Subcutaneous adipose tissue (tissue), 4 donors: ENCODE data around the gene GLS2. TPM values are rescaled to one million over a fixed set of nuclear protein-coding genes. Genes with fewer than 3 reads are reported as not detected.

Source experiments
- total RNA-seq, 4 donors: library from RNA; depleted of rRNA; stranded (reverse); fragments of >200 nt; gene quantifications; one replicate each; pipeline ENCODE4 v1.1.0, GENCODE V29; 2016
- TF ChIP-seq, protein P1 (sequence below): fragments of 450-650 bp; IDR thresholded peaks from one replicate; pipeline ENCODE4 v1.5.1; 2016; ENCODE audit warnings: low read depth, mild to moderate bottlenecking, control low read depth, antibody characterized with exemption, moderate library complexity

Gene GLS2
- total RNA-seq, 4 donors from 2014 or later = 1.8 to 3.2 TPM; not detected in 2

DNA sequence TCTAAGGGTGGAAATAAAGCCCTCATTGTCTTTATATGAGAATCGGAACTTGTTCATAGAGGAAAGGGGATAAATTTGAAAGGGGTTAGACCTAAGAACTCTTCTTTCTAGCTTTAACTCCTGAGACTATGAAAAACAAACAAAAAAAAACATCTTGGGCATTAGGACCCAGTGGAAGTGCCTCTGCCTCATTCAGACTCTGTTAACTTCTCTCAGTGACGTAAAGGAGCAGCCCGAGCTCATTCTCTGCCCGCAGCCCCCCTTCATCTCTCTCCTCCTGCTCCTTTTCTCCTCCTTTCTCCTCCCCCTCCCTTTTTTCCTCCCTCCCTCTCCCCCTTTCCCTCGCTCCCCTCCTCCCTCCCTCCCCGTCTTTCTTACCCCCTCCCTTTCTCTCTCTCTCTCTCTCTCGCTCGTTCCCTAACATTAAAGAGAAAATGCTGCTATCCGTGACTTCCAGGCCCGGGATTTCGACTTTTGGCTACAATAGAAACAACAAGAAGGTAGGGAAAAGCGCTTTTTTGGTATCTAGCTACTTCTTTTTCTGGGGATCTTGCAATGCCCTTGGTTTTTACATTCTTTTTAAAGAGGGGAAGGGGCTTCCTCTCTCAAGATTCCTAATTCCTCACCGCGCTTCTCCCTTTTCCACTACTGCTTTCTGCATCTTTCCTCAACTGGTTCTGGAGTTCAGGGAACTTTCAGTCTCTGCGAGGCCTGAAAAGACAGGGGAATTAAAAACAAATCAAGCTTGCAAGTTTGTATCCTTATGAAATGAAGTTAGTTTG, 33.8 kb upstream of the GLS2 start, which contains the start of gene RBMS2:
TSS of gene RBMS2 (plus strand) at position 231 of the 782 bp plus-strand sequence. CDS start at position 435, 204 bp downstream.
- TF ChIP-seq, protein P1, sequence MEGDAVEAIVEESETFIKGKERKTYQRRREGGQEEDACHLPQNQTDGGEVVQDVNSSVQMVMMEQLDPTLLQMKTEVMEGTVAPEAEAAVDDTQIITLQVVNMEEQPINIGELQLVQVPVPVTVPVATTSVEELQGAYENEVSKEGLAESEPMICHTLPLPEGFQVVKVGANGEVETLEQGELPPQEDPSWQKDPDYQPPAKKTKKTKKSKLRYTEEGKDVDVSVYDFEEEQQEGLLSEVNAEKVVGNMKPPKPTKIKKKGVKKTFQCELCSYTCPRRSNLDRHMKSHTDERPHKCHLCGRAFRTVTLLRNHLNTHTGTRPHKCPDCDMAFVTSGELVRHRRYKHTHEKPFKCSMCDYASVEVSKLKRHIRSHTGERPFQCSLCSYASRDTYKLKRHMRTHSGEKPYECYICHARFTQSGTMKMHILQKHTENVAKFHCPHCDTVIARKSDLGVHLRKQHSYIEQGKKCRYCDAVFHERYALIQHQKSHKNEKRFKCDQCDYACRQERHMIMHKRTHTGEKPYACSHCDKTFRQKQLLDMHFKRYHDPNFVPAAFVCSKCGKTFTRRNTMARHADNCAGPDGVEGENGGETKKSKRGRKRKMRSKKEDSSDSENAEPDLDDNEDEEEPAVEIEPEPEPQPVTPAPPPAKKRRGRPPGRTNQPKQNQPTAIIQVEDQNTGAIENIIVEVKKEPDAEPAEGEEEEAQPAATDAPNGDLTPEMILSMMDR = no peak

DNA sequence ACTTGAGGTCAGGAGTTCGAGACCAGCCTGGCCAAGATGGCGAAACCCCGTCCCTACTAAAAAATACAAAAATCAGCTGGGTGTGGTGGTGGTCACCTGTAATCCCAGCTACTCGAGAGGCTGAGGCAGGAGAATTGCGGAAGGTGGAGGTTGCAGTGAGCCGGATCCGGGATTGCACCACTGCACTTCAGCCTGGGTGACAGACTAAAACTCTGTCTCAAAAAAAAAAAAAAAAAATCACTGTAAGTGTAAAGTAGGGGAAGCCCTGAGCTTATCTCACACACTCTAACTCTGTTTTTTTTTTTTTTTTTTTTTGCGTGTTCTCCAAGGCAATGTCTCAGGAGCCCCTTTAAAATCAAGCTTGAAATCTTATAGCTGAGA, 33.2 kb upstream of the GLS2 start:
- TF ChIP-seq, protein P1 = no peak

DNA sequence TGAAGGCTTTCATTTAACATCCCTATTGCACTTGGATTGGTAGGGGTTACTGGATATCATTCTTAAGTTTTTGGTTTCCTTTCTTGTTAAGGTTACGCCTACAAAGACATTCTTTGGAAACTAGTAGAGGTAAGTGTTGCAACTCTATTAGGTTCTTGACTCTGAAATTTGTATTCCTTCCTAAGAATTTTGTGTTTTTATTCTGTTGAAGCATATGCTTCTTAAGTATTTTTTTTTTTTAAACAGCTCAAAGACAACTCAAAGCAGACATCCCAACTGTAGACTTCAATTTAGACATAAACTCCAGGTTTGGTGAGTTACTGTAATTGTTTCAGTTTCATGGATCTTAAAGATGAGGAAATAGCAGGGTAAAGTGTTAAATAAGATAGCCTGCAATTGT, 32.5 kb upstream of the GLS2 start:
- TF ChIP-seq, protein P1 = no peak

DNA sequence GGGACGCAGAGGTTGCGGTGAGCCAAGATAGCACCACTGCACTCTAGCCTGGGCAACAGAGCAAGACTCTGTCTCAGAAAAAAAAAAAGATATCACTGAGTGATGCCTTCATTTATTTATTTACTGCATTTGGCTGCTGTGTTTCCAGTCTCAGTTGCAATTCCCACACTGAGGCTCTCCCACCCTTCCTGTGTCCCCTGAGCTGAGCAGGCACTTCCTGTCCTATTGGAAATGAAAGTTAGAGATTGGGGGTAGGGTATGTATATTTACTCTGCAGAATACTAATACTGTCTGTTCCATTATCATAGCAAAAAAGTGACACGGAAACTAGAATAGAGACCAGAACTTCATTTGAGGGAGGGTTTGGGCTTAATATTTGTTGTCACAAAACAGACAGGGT, 32.1 kb upstream of the GLS2 start:
- TF ChIP-seq, protein P1 = no peak

DNA sequence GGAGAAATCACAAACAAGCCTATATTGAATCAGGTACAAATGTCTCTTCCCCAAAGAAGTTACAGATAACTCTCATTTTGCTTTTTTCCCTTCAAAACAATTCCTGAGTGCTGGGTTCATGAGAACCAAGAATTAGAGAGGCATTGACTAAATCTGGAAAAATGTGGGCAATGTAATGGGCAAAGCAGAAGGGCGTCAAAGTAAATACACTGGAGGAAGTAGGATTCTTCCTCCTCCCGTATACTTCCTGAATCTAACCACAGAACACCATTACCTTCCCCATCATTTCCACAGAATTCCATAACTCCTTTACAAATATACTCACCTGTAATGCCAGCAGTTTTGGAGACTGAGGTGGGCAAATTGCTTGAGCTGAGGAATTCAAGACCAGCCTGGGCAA, 30.6 kb upstream of the GLS2 start:
- TF ChIP-seq, protein P1 = no peak

DNA sequence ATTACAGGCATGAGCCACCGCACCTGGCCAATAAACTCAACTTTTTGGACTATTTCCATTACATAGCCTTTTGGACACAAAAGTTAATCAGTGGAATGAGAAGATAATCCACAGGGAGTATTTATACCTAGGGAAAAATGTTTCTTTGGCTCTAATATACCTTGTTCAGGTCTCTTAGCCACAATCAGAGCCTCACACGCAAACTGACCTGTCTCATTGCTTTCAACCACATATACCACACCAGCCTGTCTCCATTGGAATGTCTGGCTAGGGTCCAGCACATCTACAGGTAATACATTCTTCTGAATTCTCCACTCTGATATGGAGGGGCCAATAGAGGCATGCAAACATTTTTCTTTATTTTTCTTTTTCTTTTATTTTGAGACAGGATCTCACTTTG, 29.9 kb upstream of the GLS2 start:
- TF ChIP-seq, protein P1 = no peak

DNA sequence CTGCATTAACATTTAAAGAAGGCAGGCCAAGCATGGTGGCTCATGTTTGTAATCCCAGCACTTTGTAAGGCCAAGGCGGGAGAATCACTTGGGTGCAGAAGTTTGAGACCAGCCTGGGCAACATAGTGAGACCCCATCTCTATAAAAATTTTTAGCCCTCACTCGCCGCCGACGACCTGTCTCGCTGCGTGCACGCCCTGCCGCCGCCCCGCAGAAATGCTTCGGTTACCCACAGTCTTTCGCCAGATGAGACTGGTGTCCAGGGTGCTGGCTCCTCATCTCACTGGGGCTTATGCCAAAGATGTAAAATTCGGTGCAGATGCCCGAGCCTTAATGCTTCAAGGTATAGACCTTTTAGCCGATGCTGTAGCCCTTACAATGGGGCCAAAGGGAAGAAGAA, 22.8 kb upstream of the GLS2 start:
- TF ChIP-seq, protein P1 = no peak
